ENCODE results near the gene HBP1.
"Not testable (repeated sequence)": the region's sequence is repeated elsewhere in the genome, so short reads cannot be mapped to it uniquely, and the experiment has no call there.

HBP1 gene

DNA sequence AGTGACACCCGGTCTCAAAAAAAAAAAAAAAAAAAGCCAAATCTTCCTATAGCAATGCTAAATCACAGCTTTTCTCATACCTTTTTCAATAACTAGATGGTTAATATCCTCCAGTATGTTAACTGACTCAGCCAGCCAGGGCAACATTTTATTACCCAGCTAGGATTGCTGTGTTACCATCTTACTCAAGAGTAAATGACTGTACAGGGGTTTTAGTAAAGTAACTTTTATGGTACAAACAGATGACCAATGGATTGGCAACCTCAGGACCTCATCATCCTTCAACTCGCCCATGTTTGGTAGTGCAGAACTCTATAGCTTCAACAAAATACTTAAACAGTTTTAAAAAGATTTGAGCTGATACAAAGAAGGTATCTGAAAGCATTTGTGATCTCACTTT, 59.5 kb downstream of the HBP1 start:
- no peak for DNase-seq (ENCODE audit: low spot score)

DNA sequence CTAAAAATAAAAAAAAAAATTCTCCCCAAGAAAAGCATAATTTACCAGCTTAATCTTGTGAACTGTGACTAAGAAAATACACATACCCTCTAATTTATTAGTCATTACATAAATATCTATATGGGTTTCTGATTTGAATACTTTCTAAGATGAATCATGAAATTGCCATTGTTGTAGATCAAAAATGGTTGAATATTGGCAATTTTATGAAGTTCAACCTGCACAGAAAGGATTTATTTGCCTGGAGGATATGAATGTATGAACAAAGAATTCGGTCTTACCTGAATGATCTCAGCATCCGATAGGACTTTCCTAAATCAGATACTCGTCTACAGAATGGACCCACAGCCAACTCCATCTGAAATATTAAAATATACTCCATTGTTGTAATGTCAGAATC, 61.5 kb downstream of the HBP1 start:
- no peak for DNase-seq (ENCODE audit: low spot score)

DNA sequence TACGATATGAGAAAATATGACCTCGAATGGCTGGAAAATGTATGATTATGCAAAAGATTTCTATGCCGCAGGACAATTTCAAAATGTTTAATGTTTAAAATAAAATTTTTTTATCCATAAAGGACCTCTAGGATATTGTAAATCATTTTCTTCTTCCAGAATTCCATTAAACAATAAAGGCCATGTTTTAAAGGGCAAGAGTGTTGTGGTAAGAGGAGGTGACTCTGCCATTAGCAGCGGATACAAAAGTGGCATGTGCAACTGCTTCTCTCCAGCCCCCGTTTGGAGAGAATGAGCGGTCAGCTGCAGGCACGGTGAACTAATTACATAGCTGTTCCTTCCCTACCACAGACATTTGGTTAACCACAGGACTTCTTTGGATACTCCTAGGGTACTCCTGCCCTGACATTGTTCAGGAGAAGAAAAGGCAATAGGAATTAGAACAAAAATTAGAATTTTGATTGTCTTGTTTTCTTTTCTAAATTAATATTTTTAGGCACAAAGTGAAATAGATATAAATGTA, 63.8 kb downstream of the HBP1 start:
- DNase-seq (ENCODE audit: low spot score) = no peak

GRCh38 chr7:107233174-107233573, 64.4 kb downstream of the HBP1 start:
- DNase-seq (ENCODE audit: low spot score) = no peak

DNA sequence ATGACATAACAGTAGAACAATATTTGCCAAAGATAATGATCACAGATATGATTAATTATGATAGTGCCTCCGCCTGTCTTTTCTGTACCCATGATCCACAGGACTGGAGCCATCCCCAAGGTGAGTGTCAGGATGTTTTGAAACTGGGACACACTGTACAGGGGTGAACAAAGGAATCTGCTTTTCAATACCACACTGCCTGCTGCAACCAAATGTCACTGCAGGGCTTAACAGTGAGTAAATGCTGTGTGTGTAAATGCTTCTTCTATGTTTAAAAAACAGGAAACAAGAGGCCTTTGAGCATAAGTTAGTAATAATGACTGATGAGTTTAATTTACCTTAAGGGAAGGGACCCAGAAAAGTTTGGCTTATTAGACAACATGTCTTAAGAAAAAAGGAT, 65.2 kb downstream of the HBP1 start:
- DNase-seq (ENCODE audit: low spot score) = no peak

DNA sequence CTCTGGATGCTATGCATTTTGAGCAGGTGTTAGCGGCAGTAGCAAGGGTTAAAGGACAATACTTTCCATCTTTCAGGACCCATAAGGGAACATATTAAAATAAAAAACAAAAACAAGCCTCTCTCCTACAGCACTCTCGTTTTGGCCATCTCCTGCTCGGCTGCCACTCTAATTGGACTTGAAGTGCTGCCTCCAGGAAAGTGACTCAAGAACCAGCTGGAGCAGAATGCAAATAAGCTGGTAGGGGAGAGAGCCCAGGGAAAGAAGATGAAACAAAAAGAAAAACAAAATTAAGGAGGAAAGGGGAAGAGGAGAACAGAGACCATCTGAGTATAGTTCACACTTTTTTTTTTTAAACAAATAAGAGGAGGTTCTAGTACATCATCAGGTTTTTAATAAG, 65.6 kb downstream of the HBP1 start:
- no peak for DNase-seq (ENCODE audit: low spot score)

GRCh38 chr7:107236862-107237261, 68.1 kb downstream of the HBP1 start:
- DNase-seq (ENCODE audit: low spot score) = no peak

DNA sequence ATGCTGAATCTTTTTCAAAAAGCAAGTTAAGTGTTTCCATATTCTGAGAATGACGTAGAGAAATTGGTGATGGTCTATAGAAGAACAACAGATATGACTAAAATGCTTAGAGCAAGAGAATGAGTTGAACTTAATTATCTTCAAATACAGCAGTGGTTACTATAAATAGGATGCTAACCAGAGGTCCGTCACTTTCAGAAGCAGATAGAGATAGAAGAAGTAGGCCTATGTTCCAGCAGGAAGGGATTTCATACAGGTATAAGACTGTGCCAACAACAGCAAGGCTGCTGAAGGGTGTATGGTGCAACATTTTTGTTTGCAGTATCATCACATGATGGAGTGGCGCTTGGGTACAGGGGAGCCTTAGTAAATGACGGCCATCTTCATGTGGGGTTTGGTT, 68.6 kb downstream of the HBP1 start:
- no peak for DNase-seq (ENCODE audit: low spot score)

- DNase-seq (ENCODE audit: low spot score) = no peak
Measured at GRCh38 chr7:107242267-107242666, 73.5 kb downstream of the HBP1 start.

- no peak for DNase-seq (ENCODE audit: low spot score)
Measured at GRCh38 chr7:107244613-107245012, 75.8 kb downstream of the HBP1 start.

GRCh38 chr7:107246836-107247235, 78.0 kb downstream of the HBP1 start:
- DNase-seq (ENCODE audit: low spot score) = not testable (repeated sequence)

GRCh38 chr7:107248551-107249316, 79.9 kb downstream of the HBP1 start:
- DNase-seq (ENCODE audit: low spot score) = no peak

- no peak for DNase-seq (ENCODE audit: low spot score)
Measured at GRCh38 chr7:107251963-107252362, 83.2 kb downstream of the HBP1 start.
